Stomach (tissue), 9 donors: ENCODE results near the gene PRKG1. TPM values are rescaled to one million over a fixed set of nuclear protein-coding genes. Genes with fewer than 3 reads are reported as not detected.
"Not testable (repeated sequence)": the region's sequence is repeated elsewhere in the genome, so short reads cannot be mapped to it uniquely, and the experiment has no call there.

ENCODE experiments used
- DNase-seq, 2 donors: peaks; one replicate each; pipeline versions ENCODE4 v3.0.0 to v3.0.0-alpha.2; 2013 to 2019
- H3K27ac ChIP-seq, 5 donors: fragments of 200-600 bp in 4 of 5; sonication (generic) in 4 of 5; one replicate each; pipeline ENCODE4 v1.5.1; 2013 to 2019; ENCODE audit warnings: mild to moderate bottlenecking in 1 of 5, moderate library complexity in 1 of 5
- H3K27me3 ChIP-seq, 3 donors: fragments of 200-600 bp; sonication (generic); one replicate each; pipeline ENCODE4 v1.5.1; 2017 to 2019; ENCODE audit warnings: mixed run types in 1 of 3
- H3K36me3 ChIP-seq, 4 donors: fragments of 200-600 bp; sonication (generic); 1 replicate in 3 of 4; 2 replicates in 1 of 4; pipeline ENCODE4 v1.5.1; 2016 to 2019
- H3K4me1 ChIP-seq, 4 donors: fragments of 200-600 bp; sonication (generic); one replicate each; pipeline ENCODE4 v1.5.1; 2016 to 2019
- H3K4me3 ChIP-seq, 4 donors: fragments of 200-600 bp; sonication (generic) in 3 of 4; one replicate each; pipeline ENCODE4 v1.5.1; 2016 to 2019; ENCODE audit warnings: mild to moderate bottlenecking in 1 of 4
- H3K9me3 ChIP-seq, 4 donors: fragments of 200-600 bp; sonication (generic); one replicate each; pipeline ENCODE4 v1.5.1; 2016 to 2019
- EP300 ChIP-seq: sonication (generic); formaldehyde crosslinking; IDR thresholded peaks from one replicate; pipeline ENCODE4 v1.6.1; 2017; ENCODE audit warnings: antibody characterized with exemption
- POLR2A ChIP-seq, 4 donors: fragments of 450-650 bp; IDR thresholded peaks; one replicate each; pipeline ENCODE4 v1.6.1; 2016; ENCODE audit warnings: antibody characterized with exemption in 4 of 4, control low read depth in 2 of 4, mild to moderate bottlenecking in 1 of 4, moderate library complexity in 1 of 4
- POLR2AphosphoS5 ChIP-seq, 3 donors: sonication (generic); formaldehyde crosslinking; IDR thresholded peaks; one replicate each; pipeline ENCODE4 v1.6.1; 2016; ENCODE audit warnings: antibody characterized with exemption in 3 of 3
- WGBS, 5 donors: extraction: QIAGEN DNeasy Blood & Tissue Kit in 3 of 5; methylation state at CpG; one replicate each; pipeline versions ENCODE4 v1.1.5 to v1.1.7; 2013 to 2018; 5-methylcytosine and 5-hydroxymethylcytosine counted together
- intact Hi-C: fragments of 100-400 bp; cut with DNase I; formaldehyde crosslinking; loops from one replicate; pipeline ENCODE4 v1.15.1; 2023; ENCODE audit warnings: low total_unique reads
- polyA plus RNA-seq, 3 donors: library from polyadenylated mRNA; stranded (reverse); fragments of 200-250 nt; gene quantifications; one replicate each; pipeline ENCODE4 v1.2.3, GENCODE V29; 2013
- total RNA-seq, 5 donors: library from RNA; depleted of rRNA; stranded (reverse); fragments of >200 nt; gene quantifications; one replicate each; pipeline versions ENCODE4 v1.1.0 to v1.2.3, GENCODE V29; 2014 to 2016
- TF ChIP-seq, protein P1 (sequence below), 7 experiments: fragments of 450-650 bp in 4 of 7; fragments of 200-600 bp in 3 of 7; sonication (generic) in 3 of 7; IDR thresholded peaks; one replicate each; pipeline ENCODE4 v1.5.1; 2016 to 2019; ENCODE audit warnings: antibody characterized with exemption in 7 of 7, control low read depth in 2 of 7, mild to moderate bottlenecking in 1 of 7
- donor health status: healthy with polysubstance abuse.
- donor health status: Bipolar disorder and iron deficiency.
- donor health status: healthy.

PRKG1 gene
- total and polyA plus RNA-seq, 8 donors: 1.5 to 89.2 (median 14.3) TPM

DNA sequence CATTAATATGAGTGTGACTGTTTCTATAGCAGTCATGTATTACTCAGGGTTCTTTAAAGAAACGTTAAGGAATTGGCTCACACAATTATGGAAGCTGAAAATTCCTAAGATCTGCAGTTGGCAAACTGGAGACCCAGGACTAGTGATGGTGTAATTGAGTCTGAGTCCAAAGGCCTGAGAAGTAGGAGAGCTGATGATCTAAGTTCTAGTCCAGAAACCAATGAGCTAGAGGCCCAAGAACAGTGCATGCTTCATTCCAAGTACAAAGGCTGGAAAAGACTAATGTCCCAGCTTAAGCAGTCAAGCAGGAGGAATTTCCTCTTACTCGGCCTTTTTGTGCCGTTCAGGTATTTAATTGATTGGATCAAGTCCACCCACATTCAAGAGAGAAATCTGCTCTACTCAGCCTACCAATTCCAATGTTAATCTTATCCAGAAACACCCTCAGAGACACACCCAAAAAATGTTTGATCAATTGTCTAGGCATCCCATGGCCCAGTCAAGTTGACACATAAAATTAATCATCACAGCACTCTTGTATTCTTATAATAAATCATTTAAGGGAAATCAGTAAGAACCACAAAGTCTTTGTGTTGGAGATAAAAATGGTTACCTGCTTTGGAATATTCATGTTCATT, 312.1 kb downstream of the PRKG1 start:
- Histone ChIP-seq H3K27me3 (no peaks in the 10 kb centered on the region), H3K36me3 (no peaks in the 10 kb centered on the region), H3K4me3 (no peak overlapping the region), H3K9me3 (no peaks in the 10 kb centered on the region), H3K4me1 (peaks cover 0 to 10% (median 0%) of the 10 kb centered on the region in 4 donors), H3K27ac (no peak overlapping the region)
- TF ChIP-seq POLR2AphosphoS5 (IDR thresholded peaks at IDR 0.05) (no peak), EP300 (no peak), POLR2A (IDR thresholded peaks at IDR 0.05) (no peak)
- TF ChIP-seq, protein P1, sequence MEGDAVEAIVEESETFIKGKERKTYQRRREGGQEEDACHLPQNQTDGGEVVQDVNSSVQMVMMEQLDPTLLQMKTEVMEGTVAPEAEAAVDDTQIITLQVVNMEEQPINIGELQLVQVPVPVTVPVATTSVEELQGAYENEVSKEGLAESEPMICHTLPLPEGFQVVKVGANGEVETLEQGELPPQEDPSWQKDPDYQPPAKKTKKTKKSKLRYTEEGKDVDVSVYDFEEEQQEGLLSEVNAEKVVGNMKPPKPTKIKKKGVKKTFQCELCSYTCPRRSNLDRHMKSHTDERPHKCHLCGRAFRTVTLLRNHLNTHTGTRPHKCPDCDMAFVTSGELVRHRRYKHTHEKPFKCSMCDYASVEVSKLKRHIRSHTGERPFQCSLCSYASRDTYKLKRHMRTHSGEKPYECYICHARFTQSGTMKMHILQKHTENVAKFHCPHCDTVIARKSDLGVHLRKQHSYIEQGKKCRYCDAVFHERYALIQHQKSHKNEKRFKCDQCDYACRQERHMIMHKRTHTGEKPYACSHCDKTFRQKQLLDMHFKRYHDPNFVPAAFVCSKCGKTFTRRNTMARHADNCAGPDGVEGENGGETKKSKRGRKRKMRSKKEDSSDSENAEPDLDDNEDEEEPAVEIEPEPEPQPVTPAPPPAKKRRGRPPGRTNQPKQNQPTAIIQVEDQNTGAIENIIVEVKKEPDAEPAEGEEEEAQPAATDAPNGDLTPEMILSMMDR (IDR thresholded peaks at IDR 0.05): no peak
- intact Hi-C loops: no loop called here
- 44 to 59% (median 50%) methylated on average over 3 of the region's 3 CpGs for WGBS, 5 donors
- DNase-seq: no peak

DNA sequence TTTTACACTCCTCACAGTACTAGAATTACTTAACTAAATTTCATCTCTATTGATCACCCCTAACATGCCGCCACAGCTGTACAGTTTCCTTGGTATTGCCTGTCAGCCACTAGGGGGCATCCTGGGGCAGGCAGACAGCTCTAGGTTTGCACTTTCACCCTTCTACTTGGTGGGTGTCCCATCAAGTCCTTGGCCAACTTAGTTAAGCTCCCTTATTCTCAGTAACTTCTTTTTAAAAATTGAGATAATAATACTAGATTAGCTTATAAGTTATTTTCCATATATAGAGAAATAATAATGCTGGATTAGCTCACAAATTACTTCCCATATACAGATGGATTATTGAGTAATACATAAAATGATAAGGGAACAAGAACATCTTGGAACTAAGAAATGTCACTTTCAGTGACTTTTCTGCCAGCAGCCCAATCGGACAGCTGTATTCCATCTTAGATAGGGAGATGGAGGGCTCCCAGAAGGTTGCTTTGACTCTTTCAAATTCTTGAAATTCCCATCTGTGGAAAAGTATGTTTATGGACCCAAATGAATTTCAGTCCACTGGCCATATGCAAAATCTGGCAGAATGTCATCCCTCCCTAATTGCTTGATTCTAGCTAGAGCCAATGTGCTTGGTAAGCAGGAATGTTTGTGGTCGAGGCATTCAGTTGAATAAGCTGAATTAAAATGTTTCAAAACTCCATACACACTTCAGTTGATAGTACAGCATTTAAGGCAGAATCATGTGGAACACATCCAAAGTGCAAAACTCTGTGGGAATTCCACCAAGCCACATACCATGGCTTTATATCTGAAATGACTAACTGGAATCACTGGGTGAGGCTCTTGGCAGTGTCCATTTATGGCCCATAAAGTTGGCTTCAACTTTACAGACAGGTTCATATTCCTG, 315.4 kb downstream of the PRKG1 start:
- WGBS, 5 donors: 53 to 75% (median 66%) methylated on average over 3 of the region's 3 CpGs
- intact Hi-C loops: no loop called here
- DNase-seq: peak; percentile 46 to 69
- H3K4me3 ChIP-seq: no peak overlapping the region
- no peak overlapping the region for H3K27ac ChIP-seq
- peaks cover 0 to 10% (median 0%) of the 10 kb centered on the region in 4 donors for H3K4me1 ChIP-seq
- no peaks in the 10 kb centered on the region for H3K27me3 ChIP-seq
- H3K9me3 ChIP-seq: no peaks in the 10 kb centered on the region
- H3K36me3 ChIP-seq: no peaks in the 10 kb centered on the region
- TF ChIP-seq POLR2A (IDR thresholded peaks at IDR 0.05): no peak
- TF ChIP-seq, protein P1 (IDR thresholded peaks at IDR 0.05): peak in 5 of 7 experiments; percentile 32 to 70 (median 60)

DNA sequence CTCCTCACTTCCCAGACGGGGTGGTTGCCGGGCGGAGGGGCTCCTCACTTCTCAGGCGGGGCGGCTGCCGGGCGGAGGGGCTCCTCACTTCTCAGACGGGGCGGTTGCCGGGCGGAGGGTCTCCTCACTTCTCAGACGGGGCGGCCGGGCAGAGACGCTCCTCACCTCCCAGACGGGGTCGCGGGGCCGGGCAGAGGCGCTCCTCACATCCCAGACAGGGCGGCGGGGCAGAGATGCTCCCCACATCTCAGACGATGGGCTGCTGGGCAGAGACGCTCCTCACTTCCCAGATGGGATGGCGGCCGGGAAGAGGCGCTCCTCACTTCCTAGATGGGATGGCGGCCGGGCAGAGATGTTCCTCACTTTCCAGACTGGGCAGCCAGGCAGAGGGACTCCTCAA, 318.7 kb downstream of the PRKG1 start:
- DNase-seq: not testable (repeated sequence)

DNA sequence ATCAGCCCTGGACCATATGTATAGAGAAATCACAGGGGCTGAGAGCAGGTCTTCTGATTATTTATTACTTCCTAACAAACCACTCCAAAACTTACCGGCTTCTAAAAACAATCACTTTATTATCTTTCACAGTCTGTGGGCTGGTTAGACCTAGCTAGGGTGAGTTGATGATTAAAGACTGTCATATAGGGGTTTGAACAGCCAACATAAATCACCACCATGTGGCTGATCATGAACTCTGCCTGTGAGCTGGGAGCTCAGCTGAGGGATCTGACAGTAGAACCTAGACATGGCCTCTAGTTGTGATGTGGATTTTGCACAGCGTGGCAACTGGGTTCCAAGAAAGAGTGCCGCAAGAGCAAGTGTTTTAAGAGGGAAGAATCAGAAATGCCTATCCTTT, 319.8 kb downstream of the PRKG1 start:
- TF ChIP-seq, protein P1 (IDR thresholded peaks at IDR 0.05): no peak
- TF ChIP-seq POLR2A (IDR thresholded peaks at IDR 0.05) (no peak), EP300 (no peak), POLR2AphosphoS5 (IDR thresholded peaks at IDR 0.05) (no peak)
- no peaks in the 10 kb centered on the region for H3K9me3 ChIP-seq
- H3K36me3 ChIP-seq: no peaks in the 10 kb centered on the region
- intact Hi-C loops: no loop called here
- peaks cover 0 to 32% (median 17%) of the 10 kb centered on the region in 4 donors for H3K4me1 ChIP-seq
- H3K27me3 ChIP-seq: no peaks in the 10 kb centered on the region
- WGBS, 5 donors: 86 to 96% (median 92%) methylated on average over 3 of the region's 3 CpGs
- DNase-seq: no peak
- H3K4me3 ChIP-seq: no peak overlapping the region
- H3K27ac ChIP-seq: no peak overlapping the region

More for the DNA sequence above, 318.7 kb downstream of the PRKG1 start:
- H3K4me3 ChIP-seq, H3K27me3 ChIP-seq, H3K9me3 ChIP-seq, H3K27ac ChIP-seq, H3K36me3 ChIP-seq, intact Hi-C loops: not testable (repeated sequence)
- 95 to 99% (median 97%) methylated on average over 14 to 29 of the region's 29 CpGs for WGBS, 5 donors
- H3K4me1 ChIP-seq: peaks cover 0 to 24% (median 13%) of the 10 kb centered on the region in 4 donors
